GM12874 (cell line): ENCODE results near the gene SMOC2.

Experiments
- TF ChIP-seq, protein P1 (sequence below): IDR thresholded peaks from 2 replicates; pipeline ENCODE4 v1.5.1; 2011; ENCODE audit warnings: low read depth, mild to moderate bottlenecking, control low read depth, low read length, moderate library complexity; ENCODE audit not compliant: insufficient read depth

Gene SMOC2

DNA sequence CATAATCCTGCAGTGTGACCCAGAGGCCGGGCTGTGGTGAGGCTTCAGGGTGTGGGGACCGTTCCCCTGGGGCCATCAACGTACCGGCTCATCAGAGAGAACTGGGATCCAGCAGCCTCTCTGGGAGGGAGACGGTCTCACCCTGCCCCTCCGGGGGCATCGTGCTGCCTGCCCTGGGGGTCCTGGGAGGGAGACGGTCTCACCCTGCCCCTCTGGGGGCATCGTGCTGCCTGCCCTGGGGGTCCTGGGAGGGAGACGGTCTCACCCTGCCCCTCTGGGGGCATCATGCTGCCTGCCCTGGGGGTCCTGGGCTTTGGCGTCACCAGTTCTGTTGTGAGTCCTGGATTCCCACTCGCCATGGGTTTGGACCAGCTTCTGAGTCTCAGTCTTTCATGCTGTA, 17.1 kb downstream of the SMOC2 start:
- TF ChIP-seq, protein P1, sequence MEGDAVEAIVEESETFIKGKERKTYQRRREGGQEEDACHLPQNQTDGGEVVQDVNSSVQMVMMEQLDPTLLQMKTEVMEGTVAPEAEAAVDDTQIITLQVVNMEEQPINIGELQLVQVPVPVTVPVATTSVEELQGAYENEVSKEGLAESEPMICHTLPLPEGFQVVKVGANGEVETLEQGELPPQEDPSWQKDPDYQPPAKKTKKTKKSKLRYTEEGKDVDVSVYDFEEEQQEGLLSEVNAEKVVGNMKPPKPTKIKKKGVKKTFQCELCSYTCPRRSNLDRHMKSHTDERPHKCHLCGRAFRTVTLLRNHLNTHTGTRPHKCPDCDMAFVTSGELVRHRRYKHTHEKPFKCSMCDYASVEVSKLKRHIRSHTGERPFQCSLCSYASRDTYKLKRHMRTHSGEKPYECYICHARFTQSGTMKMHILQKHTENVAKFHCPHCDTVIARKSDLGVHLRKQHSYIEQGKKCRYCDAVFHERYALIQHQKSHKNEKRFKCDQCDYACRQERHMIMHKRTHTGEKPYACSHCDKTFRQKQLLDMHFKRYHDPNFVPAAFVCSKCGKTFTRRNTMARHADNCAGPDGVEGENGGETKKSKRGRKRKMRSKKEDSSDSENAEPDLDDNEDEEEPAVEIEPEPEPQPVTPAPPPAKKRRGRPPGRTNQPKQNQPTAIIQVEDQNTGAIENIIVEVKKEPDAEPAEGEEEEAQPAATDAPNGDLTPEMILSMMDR = no peak

DNA sequence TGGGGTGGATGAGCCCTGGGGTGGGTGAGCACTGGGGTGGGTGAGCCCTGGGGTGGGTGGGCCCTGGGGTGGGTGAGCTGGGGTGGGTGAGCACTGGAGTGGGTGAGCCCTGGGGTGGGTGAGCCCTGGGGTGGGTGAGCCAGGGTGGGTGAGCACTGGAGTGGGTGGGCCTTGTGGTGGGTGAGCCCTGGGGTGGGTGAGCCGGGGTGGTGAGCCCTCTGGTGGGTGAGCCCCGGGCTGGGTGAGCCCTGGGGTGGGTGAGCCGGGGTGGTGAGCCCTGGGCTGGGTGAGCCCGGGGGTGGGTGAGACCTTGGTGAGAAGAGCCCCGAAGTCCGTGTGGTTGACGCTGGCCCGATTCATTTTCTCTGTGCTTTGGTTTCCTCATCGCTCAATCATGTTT, 18.6 kb downstream of the SMOC2 start:
- TF ChIP-seq, protein P1 = no peak

DNA sequence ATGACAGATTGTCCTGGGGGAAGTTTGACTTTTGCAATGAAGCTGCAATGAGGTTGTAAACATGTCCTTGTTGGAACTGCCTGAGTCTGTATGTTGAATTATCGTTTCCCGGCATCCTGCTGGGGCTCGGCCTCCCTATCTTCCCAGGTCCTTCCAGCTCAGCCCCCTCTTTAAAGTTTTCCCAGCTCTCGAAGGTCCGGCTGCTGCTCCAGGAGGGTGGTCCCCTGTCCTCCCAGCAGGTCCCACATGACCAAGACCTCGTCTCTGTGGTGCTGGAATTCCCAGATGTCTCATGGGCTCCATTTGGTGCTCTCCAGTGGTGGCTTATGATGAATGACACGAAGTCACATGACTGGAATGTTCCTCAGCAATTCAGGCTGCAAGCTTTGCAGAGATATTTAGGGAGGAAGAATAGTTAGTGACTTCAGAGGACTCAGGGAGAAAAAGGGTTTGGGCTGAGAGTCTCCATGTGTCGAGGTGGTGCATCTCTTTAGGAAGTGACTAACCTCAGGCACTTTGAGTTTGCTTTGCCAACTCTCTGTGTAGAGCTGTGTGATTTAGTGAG, 21.4 kb downstream of the SMOC2 start:
- TF ChIP-seq, protein P1 = no peak

DNA sequence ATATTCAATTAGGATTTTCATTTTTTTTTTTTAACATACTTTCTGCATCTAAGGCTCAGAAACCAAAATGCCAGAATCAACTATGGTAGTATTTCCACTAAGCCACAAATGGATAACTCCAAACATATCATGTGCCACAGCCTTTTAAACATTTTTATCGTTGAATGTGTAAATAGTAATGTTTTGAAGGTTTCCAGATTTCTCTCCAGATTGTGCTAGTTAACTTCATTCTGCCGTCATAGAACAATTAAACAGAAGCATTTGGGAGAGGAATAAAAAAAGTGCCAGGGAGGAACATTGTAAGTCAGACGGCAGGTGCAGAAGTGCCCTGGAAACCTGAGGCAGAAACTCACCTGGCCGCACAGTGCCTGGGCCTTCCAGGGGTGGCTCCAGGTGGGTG, 23.6 kb downstream of the SMOC2 start:
- TF ChIP-seq, protein P1 = no peak

DNA sequence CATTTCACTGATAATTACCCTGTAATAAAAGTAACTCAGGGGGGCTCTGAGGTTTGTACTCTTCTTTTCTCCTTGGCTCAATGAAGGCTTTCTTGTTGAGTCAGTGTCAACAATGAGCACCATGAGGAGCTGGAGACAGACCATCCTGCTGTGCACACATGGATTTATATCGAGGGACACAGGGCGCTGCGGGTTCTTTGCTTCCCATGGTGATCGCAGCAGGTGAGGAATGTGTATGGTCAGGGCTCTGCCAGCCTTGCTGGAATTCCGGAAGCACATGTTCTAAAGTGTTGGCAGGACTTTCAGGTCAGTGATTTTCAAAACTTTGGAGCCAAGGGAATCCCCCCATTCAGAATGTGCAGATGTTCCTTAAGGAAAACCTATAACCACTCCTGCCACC, 27.1 kb downstream of the SMOC2 start:
- TF ChIP-seq, protein P1 = no peak

DNA sequence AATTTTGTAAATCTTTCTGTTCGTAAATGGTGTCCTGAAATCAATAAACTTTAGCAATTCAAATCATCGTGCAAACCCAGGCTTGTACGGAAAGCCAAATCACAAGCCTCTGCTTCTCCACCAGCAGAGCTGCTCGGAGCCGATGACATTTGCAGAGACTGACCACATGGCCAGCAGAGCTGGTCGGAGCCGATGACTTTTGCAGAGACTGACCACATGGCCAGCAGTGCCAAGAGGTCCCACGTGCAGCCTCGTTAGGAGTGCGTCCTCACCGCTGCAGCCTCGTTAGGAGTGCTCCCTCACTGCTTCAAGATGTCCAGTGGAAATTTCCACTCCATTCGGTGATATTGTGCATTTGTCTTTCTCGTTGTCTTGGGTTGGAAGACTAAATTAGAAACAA, 28.5 kb downstream of the SMOC2 start:
- TF ChIP-seq, protein P1 = no peak

DNA sequence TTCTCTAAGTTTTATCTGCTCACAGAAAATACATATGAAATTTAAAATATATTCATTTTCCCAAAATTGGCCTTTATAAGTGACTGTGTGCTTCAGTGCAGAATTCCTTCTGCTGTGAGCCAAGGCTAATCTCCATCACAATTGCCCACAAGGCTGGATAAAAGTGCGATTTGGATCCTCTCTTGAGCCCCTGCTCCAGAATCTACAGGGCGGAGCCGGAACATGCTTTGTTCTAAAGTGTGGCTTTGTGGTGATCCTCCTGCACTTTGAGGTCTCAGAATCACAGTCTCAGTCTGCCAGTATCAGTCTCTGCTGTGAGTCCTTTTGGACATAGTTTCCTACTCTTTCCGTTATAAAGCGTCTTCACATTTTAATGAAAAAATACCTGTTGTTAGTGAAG, 28.9 kb downstream of the SMOC2 start:
- TF ChIP-seq, protein P1 = no peak
